Natural killer cell treated with Interleukin-12 subunit alpha and Interleukin-12 subunit beta and Interleukin-15 and Interleukin-18, amount 100 ng/mL, for 72 hours (primary cell): ENCODE data around the gene UGT1A6. TPM values are rescaled to one million over a fixed set of nuclear protein-coding genes. Genes with fewer than 3 reads are reported as not detected.
"Not testable (repeated sequence)": the region's sequence is repeated elsewhere in the genome, so short reads cannot be mapped to it uniquely, and the experiment has no call there.

Source experiments
- ATAC-seq, 2 donors: fragments of 150-1000 bp; cut with Tn5 transposase in 1 of 2; sonication (Bioruptor Pico), chemical (Tn5 transposase) in 1 of 2; 2 replicates each; pipeline ENCODE4 v1.10.0; 2021
- DNase-seq: peaks from one replicate; pipeline ENCODE4 v3.0.0; 2022; ENCODE audit warnings: low spot score
- H3K27ac Mint-ChIP-seq, 2 donors: 1 replicate in 1 of 2; 2 replicates in 1 of 2; pipeline ENCODE4 v1.8.0; 2022; ENCODE audit warnings: mixed read lengths in 2 of 2, mild to moderate bottlenecking in 1 of 2, moderate library complexity in 1 of 2
- H3K27me3 Mint-ChIP-seq, 2 donors: 1 replicate in 1 of 2; 2 replicates in 1 of 2; pipeline ENCODE4 v1.8.0; 2022; ENCODE audit warnings: mixed read lengths in 2 of 2
- H3K36me3 Mint-ChIP-seq: one replicate; pipeline ENCODE4 v1.8.0; 2022; ENCODE audit warnings: mixed read lengths
- H3K4me1 Mint-ChIP-seq, 2 donors: 1 replicate in 1 of 2; 2 replicates in 1 of 2; pipeline ENCODE4 v1.8.0; 2022; ENCODE audit warnings: low read depth in 2 of 2, mixed read lengths in 2 of 2, mild to moderate bottlenecking in 1 of 2
- H3K4me3 Mint-ChIP-seq: one replicate; pipeline ENCODE4 v1.8.0; 2022; ENCODE audit warnings: mixed read lengths
- H3K9me3 Mint-ChIP-seq: 2 replicates; pipeline ENCODE4 v1.8.0; 2022; ENCODE audit warnings: mixed read lengths
- total RNA-seq, 2 donors: library from RNA; stranded (reverse); gene quantifications; one replicate each; pipeline ENCODE4 v1.2.3, GENCODE V29; 2022

The UGT1A6 gene
- total RNA-seq, 2 donors from 2014 or later: not detected

GRCh38 chr2:233714121-233714520 lies 21.4 kb downstream of the UGT1A6 start:
- Mint-ChIP-seq H3K4me3 (peak overlapping the region; percentile 8), H3K4me1 (peaks cover 5 to 8% of the 10 kb centered on the region in 2 donors), H3K9me3 (no peaks in the 10 kb centered on the region), H3K27me3 (peaks cover 26 to 51% of the 10 kb centered on the region in 2 donors), H3K36me3 (no peaks in the 10 kb centered on the region), H3K27ac (peak overlapping the region; percentile 7 to 40)
- no peak for DNase-seq
- peak; percentile 64 to 65 for ATAC-seq

GRCh38 chr2:233718552-233718951 lies 25.9 kb downstream of the UGT1A6 start, which contains the start of gene UGT1A4:
TSS of gene UGT1A4 (plus strand) at chr2:233718736. CDS start at chr2:233718821, 85 bp downstream.
- no peaks in the 10 kb centered on the region for H3K36me3 Mint-ChIP-seq
- DNase-seq: no peak
- peaks cover 12 to 16% of the 10 kb centered on the region in 2 donors for H3K4me1 Mint-ChIP-seq
- H3K4me3 Mint-ChIP-seq: no peak within 1 kb of the TSS
- no peaks in the 10 kb centered on the region for H3K9me3 Mint-ChIP-seq
- no peak for ATAC-seq
- peaks cover 26 to 53% of the 10 kb centered on the region in 2 donors for H3K27me3 Mint-ChIP-seq
- H3K27ac Mint-ChIP-seq: no peak within 1 kb of the TSS

- H3K27ac Mint-ChIP-seq: no peak within 1 kb of the TSS
- DNase-seq (no peak), ATAC-seq (no peak)
- H3K36me3 Mint-ChIP-seq: no peaks in the 10 kb centered on the region
- H3K4me1 Mint-ChIP-seq: no peaks in the 10 kb centered on the region
- H3K27me3 Mint-ChIP-seq: peaks cover 22 to 28% of the 10 kb centered on the region in 2 donors
- no peaks in the 10 kb centered on the region for H3K9me3 Mint-ChIP-seq
- H3K4me3 Mint-ChIP-seq: no peak within 1 kb of the TSS
Measured at GRCh38 chr2:233728723-233729301, 36.1 kb downstream of the UGT1A6 start, which contains the start of gene UGT1A3. TSS of gene UGT1A3 (plus strand) at chr2:233729042. CDS start at chr2:233729127, 85 bp downstream.

GRCh38 chr2:233736868-233737653 lies 44.4 kb downstream of the UGT1A6 start:
- DNase-seq, ATAC-seq, H3K4me3 Mint-ChIP-seq, H3K9me3 Mint-ChIP-seq, H3K36me3 Mint-ChIP-seq, H3K4me1 Mint-ChIP-seq, H3K27ac Mint-ChIP-seq: not testable (repeated sequence)
- H3K27me3 Mint-ChIP-seq: peaks cover 30 to 55% of the 10 kb centered on the region in 2 donors

- Mint-ChIP-seq H3K9me3 (no peaks in the 10 kb centered on the region), H3K4me1 (no peaks in the 10 kb centered on the region), H3K27me3 (peaks cover 25 to 34% of the 10 kb centered on the region in 2 donors), H3K27ac (no peak overlapping the region), H3K36me3 (no peaks in the 10 kb centered on the region), H3K4me3 (no peak overlapping the region)
- ATAC-seq (no peak), DNase-seq (no peak)
Measured at GRCh38 chr2:233740870-233741269, 48.2 kb downstream of the UGT1A6 start.

GRCh38 chr2:233743464-233744259 lies 51.0 kb downstream of the UGT1A6 start:
- ATAC-seq: no peak
- no peak for DNase-seq
- no peaks in the 10 kb centered on the region for H3K36me3 Mint-ChIP-seq
- H3K4me3 Mint-ChIP-seq: no peak overlapping the region
- H3K4me1 Mint-ChIP-seq: no peaks in the 10 kb centered on the region
- H3K9me3 Mint-ChIP-seq: no peaks in the 10 kb centered on the region
- H3K27me3 Mint-ChIP-seq: peaks cover 25 to 34% of the 10 kb centered on the region in 2 donors
- no peak overlapping the region for H3K27ac Mint-ChIP-seq

GRCh38 chr2:233745073-233745755 lies 52.5 kb downstream of the UGT1A6 start:
- DNase-seq (no peak), ATAC-seq (no peak)
- Mint-ChIP-seq H3K4me1 (no peaks in the 10 kb centered on the region), H3K36me3 (peaks cover 4% of the 10 kb centered on the region), H3K27me3 (peaks cover 29 to 36% of the 10 kb centered on the region in 2 donors), H3K4me3 (no peak overlapping the region), H3K27ac (no peak overlapping the region), H3K9me3 (no peaks in the 10 kb centered on the region)

- not testable (repeated sequence) for H3K4me3 Mint-ChIP-seq, H3K9me3 Mint-ChIP-seq, DNase-seq, H3K36me3 Mint-ChIP-seq, ATAC-seq, H3K4me1 Mint-ChIP-seq, H3K27ac Mint-ChIP-seq
- H3K27me3 Mint-ChIP-seq: peaks cover 29 to 33% of the 10 kb centered on the region in 2 donors
Measured at GRCh38 chr2:233745838-233746237, 53.1 kb downstream of the UGT1A6 start.

GRCh38 chr2:233746475-233747282 lies 54.0 kb downstream of the UGT1A6 start:
- Mint-ChIP-seq H3K9me3 (no peaks in the 10 kb centered on the region), H3K4me1 (no peaks in the 10 kb centered on the region), H3K27ac (no peak overlapping the region), H3K4me3 (no peak overlapping the region), H3K27me3 (peaks cover 31 to 33% of the 10 kb centered on the region in 2 donors), H3K36me3 (peaks cover 6% of the 10 kb centered on the region)
- ATAC-seq (no peak), DNase-seq (no peak)

- H3K27ac Mint-ChIP-seq: no peak overlapping the region
- H3K9me3 Mint-ChIP-seq: no peaks in the 10 kb centered on the region
- ATAC-seq (no peak), DNase-seq (no peak)
- peaks cover 6% of the 10 kb centered on the region for H3K36me3 Mint-ChIP-seq
- peaks cover 33% of the 10 kb centered on the region in 2 donors for H3K27me3 Mint-ChIP-seq
- H3K4me1 Mint-ChIP-seq: no peaks in the 10 kb centered on the region
- no peak overlapping the region for H3K4me3 Mint-ChIP-seq
Measured at GRCh38 chr2:233747283-233747544, 54.5 kb downstream of the UGT1A6 start.

GRCh38 chr2:233750689-233751088 lies 58.0 kb downstream of the UGT1A6 start:
- not testable (repeated sequence) for H3K4me1 Mint-ChIP-seq, H3K36me3 Mint-ChIP-seq, H3K4me3 Mint-ChIP-seq, H3K27ac Mint-ChIP-seq, DNase-seq, ATAC-seq, H3K9me3 Mint-ChIP-seq
- H3K27me3 Mint-ChIP-seq: peaks cover 32 to 34% of the 10 kb centered on the region in 2 donors

GRCh38 chr2:233751212-233752009 lies 58.7 kb downstream of the UGT1A6 start:
- not testable (repeated sequence) for H3K27ac Mint-ChIP-seq, ATAC-seq, H3K4me3 Mint-ChIP-seq, H3K36me3 Mint-ChIP-seq, DNase-seq, H3K9me3 Mint-ChIP-seq, H3K4me1 Mint-ChIP-seq
- H3K27me3 Mint-ChIP-seq: peaks cover 31 to 32% of the 10 kb centered on the region in 2 donors
